Sigmoid colon (tissue), 7 donors: ENCODE data around the gene HMCN1. TPM values are rescaled to one million over a fixed set of nuclear protein-coding genes. Genes with fewer than 3 reads are reported as not detected.

Experiments
- DNase-seq: peaks from one replicate; pipeline ENCODE4 v3.0.0-alpha.2; 2019
- H3K27ac ChIP-seq, 4 donors: fragments of 200-600 bp; sonication (generic); one replicate each; pipeline ENCODE4 v1.5.1; 2016 to 2019; ENCODE audit warnings: mild to moderate bottlenecking in 1 of 4
- H3K27me3 ChIP-seq, 3 donors: fragments of 200-600 bp; sonication (generic); one replicate each; pipeline ENCODE4 v1.5.1; 2019; ENCODE audit warnings: mild to moderate bottlenecking in 1 of 3
- H3K36me3 ChIP-seq, 4 donors: fragments of 200-600 bp; sonication (generic); one replicate each; pipeline ENCODE4 v1.5.1; 2016 to 2019
- H3K4me1 ChIP-seq, 4 donors: fragments of 200-600 bp; sonication (generic); one replicate each; pipeline ENCODE4 v1.5.1; 2017 to 2019
- H3K4me3 ChIP-seq, 4 donors: fragments of 200-600 bp; sonication (generic); one replicate each; pipeline ENCODE4 v1.5.1; 2017 to 2019; ENCODE audit warnings: mild to moderate bottlenecking in 2 of 4, moderate library complexity in 1 of 4
- H3K9me3 ChIP-seq, 4 donors: fragments of 200-600 bp in 3 of 4; sonication (generic) in 3 of 4; one replicate each; pipeline versions ENCODE4 v1.5.1 to v1.6.1; 2013 to 2019
- EP300 ChIP-seq, 4 donors: sonication (generic); formaldehyde crosslinking; IDR thresholded peaks; one replicate each; pipeline ENCODE4 v1.6.1; 2017; ENCODE audit warnings: antibody characterized with exemption in 4 of 4
- POLR2A ChIP-seq, 2 donors: fragments of 450-650 bp; IDR thresholded peaks; one replicate each; pipeline ENCODE4 v1.6.1; 2016; ENCODE audit warnings: antibody characterized with exemption in 2 of 2, mild to moderate bottlenecking in 2 of 2, moderate library complexity in 2 of 2
- POLR2AphosphoS5 ChIP-seq, 4 donors: sonication (generic); formaldehyde crosslinking; IDR thresholded peaks; one replicate each; pipeline ENCODE4 v1.6.1; 2017; ENCODE audit warnings: antibody characterized with exemption in 4 of 4
- WGBS, 2 donors: extraction: QIAGEN DNeasy Blood & Tissue Kit; methylation state at CpG; one replicate each; pipeline ENCODE4 v1.1.7; 2013; 5-methylcytosine and 5-hydroxymethylcytosine counted together
- intact Hi-C: fragments of 100-400 bp; cut with DNase I; formaldehyde crosslinking; loops from one replicate; pipeline ENCODE4 v1.15.1; 2023
- polyA plus RNA-seq, 3 donors: library from polyadenylated mRNA; stranded (reverse); fragments of 200-250 nt; gene quantifications; one replicate each; pipeline ENCODE4 v1.2.3, GENCODE V29; 2013
- total RNA-seq, 4 donors: library from RNA; depleted of rRNA; stranded (reverse); fragments of >200 nt; gene quantifications; one replicate each; pipeline ENCODE4 v1.1.0, GENCODE V29; 2016
- TF ChIP-seq, protein P1 (sequence below), 4 experiments: fragments of 450-650 bp in 3 of 4; fragments of 200-600 bp in 1 of 4; IDR thresholded peaks; one replicate each; pipeline ENCODE4 v1.5.1; 2016 to 2019; ENCODE audit warnings: antibody characterized with exemption in 4 of 4, mild to moderate bottlenecking in 3 of 4, moderate library complexity in 2 of 4
- donor health status: healthy with polysubstance abuse.
- donor health status: Bipolar disorder and iron deficiency.
- donor health status: healthy.

Gene HMCN1
- total and polyA plus RNA-seq, 7 donors: under 0.01 to 22.7 (median 6.7) TPM

DNA sequence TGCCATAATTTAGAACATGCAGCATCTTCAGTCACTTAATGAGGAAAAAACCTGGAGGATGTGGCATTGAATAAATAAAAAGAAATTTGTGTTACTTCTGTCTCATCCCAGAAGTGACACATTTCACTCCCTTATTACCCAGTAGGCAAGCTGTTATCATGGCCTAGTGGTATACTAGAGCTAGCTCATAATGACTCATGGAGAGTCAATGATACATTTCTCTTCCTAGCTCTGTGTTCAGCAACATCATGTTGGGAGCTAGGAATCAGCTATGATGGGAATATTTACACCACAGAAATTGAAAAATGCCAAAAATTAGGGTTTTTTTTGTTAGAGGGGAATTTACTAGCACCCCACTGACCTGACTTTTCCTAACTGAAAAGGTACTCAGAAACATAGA is 182.7 kb downstream of the HMCN1 start:
- Histone ChIP-seq H3K4me1 (no peaks in the 10 kb centered on the region), H3K9me3 (no peaks in the 10 kb centered on the region), H3K4me3 (no peak overlapping the region), H3K36me3 (no peaks in the 10 kb centered on the region), H3K27ac (no peak overlapping the region), H3K27me3 (no peaks in the 10 kb centered on the region)
- intact Hi-C loops: no loop called here
- TF ChIP-seq EP300 (IDR thresholded peaks at IDR 0.05): no peak
- no peak for DNase-seq

DNA sequence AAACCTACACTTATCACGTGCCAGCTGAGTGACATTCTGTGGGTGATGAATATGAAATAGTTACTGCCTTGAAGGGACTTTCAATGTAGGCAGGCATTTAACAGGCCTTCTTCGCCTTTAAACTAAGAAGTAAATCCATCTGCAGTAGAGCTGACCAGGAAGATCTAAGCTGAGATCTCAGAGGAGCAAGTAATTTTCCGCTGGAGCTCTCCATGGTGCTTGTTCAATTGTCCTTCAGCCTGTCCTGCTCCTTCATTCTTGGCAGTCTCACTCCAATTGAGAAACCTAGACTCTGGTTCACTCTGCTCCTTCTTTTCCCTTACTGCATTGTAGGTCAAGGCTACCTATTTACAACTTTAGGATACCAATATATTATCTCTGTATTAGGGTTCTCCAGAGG is 183.5 kb downstream of the HMCN1 start:
- TF ChIP-seq POLR2A (IDR thresholded peaks at IDR 0.05) (no peak), POLR2AphosphoS5 (IDR thresholded peaks at IDR 0.05) (no peak), EP300 (IDR thresholded peaks at IDR 0.05) (no peak)
- TF ChIP-seq, protein P1, sequence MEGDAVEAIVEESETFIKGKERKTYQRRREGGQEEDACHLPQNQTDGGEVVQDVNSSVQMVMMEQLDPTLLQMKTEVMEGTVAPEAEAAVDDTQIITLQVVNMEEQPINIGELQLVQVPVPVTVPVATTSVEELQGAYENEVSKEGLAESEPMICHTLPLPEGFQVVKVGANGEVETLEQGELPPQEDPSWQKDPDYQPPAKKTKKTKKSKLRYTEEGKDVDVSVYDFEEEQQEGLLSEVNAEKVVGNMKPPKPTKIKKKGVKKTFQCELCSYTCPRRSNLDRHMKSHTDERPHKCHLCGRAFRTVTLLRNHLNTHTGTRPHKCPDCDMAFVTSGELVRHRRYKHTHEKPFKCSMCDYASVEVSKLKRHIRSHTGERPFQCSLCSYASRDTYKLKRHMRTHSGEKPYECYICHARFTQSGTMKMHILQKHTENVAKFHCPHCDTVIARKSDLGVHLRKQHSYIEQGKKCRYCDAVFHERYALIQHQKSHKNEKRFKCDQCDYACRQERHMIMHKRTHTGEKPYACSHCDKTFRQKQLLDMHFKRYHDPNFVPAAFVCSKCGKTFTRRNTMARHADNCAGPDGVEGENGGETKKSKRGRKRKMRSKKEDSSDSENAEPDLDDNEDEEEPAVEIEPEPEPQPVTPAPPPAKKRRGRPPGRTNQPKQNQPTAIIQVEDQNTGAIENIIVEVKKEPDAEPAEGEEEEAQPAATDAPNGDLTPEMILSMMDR (IDR thresholded peaks at IDR 0.05): no peak
- intact Hi-C loops: no loop called here
- no peaks in the 10 kb centered on the region for H3K36me3 ChIP-seq
- no peak overlapping the region for H3K27ac ChIP-seq
- H3K27me3 ChIP-seq: no peaks in the 10 kb centered on the region
- H3K4me1 ChIP-seq: no peaks in the 10 kb centered on the region
- no peak overlapping the region for H3K4me3 ChIP-seq
- WGBS, 2 donors: 83 to 84% methylated on average over 3 of the region's 3 CpGs
- H3K9me3 ChIP-seq: no peaks in the 10 kb centered on the region
- no peak for DNase-seq

- DNase-seq: no peak
- Histone ChIP-seq H3K27ac (no peak overlapping the region), H3K9me3 (no peaks in the 10 kb centered on the region), H3K4me1 (no peaks in the 10 kb centered on the region), H3K36me3 (no peaks in the 10 kb centered on the region), H3K27me3 (no peaks in the 10 kb centered on the region), H3K4me3 (no peak overlapping the region)
- intact Hi-C loops: no loop called here
- 75 to 80% methylated on average over 3 of the region's 3 CpGs for WGBS, 2 donors
- TF ChIP-seq POLR2A (IDR thresholded peaks at IDR 0.05): no peak
- TF ChIP-seq, protein P1 (IDR thresholded peaks at IDR 0.05): no peak
- TF ChIP-seq POLR2AphosphoS5 (IDR thresholded peaks at IDR 0.05): no peak
- no peak for TF ChIP-seq EP300 (IDR thresholded peaks at IDR 0.05)
Observed at GRCh38 chr1:185920602-185921001, 186.4 kb downstream of the HMCN1 start.

- Histone ChIP-seq H3K4me3 (no peak overlapping the region), H3K27me3 (no peaks in the 10 kb centered on the region), H3K36me3 (no peaks in the 10 kb centered on the region), H3K9me3 (no peaks in the 10 kb centered on the region), H3K27ac (no peak overlapping the region), H3K4me1 (no peaks in the 10 kb centered on the region)
- intact Hi-C loops: no loop called here
- WGBS, 2 donors: 84 to 89% methylated on average over 1 of the region's 1 CpG
- DNase-seq: no peak
- TF ChIP-seq POLR2AphosphoS5 (IDR thresholded peaks at IDR 0.05): no peak
- TF ChIP-seq, protein P1 (IDR thresholded peaks at IDR 0.05): no peak
- TF ChIP-seq EP300 (IDR thresholded peaks at IDR 0.05): no peak
- TF ChIP-seq POLR2A (IDR thresholded peaks at IDR 0.05): no peak
Observed at GRCh38 chr1:185921636-185922035, 187.4 kb downstream of the HMCN1 start.

- H3K9me3 ChIP-seq: no peaks in the 10 kb centered on the region
- intact Hi-C loops: no loop called here
- H3K4me1 ChIP-seq: no peaks in the 10 kb centered on the region
- H3K36me3 ChIP-seq: no peaks in the 10 kb centered on the region
- peak overlapping the region in 1 of 4 donors; percentile 61 for H3K27ac ChIP-seq
- WGBS, 2 donors: 45 to 63% methylated on average over 3 of the region's 3 CpGs
- no peak overlapping the region for H3K4me3 ChIP-seq
- no peaks in the 10 kb centered on the region for H3K27me3 ChIP-seq
- DNase-seq: no peak
- TF ChIP-seq POLR2AphosphoS5 (IDR thresholded peaks at IDR 0.05) (no peak), EP300 (IDR thresholded peaks at IDR 0.05) (no peak), POLR2A (IDR thresholded peaks at IDR 0.05) (no peak)
- TF ChIP-seq, protein P1 (IDR thresholded peaks at IDR 0.05): no peak
Observed at GRCh38 chr1:185926588-185926987, 192.4 kb downstream of the HMCN1 start.
